ENCODE data around the gene NEBL. TPM values are rescaled to one million over a fixed set of nuclear protein-coding genes. Genes with fewer than 3 reads are reported as not detected.

Gene NEBL
- total RNA-seq, 1 experiment from 2014 or later, result 11.5 TPM

DNA sequence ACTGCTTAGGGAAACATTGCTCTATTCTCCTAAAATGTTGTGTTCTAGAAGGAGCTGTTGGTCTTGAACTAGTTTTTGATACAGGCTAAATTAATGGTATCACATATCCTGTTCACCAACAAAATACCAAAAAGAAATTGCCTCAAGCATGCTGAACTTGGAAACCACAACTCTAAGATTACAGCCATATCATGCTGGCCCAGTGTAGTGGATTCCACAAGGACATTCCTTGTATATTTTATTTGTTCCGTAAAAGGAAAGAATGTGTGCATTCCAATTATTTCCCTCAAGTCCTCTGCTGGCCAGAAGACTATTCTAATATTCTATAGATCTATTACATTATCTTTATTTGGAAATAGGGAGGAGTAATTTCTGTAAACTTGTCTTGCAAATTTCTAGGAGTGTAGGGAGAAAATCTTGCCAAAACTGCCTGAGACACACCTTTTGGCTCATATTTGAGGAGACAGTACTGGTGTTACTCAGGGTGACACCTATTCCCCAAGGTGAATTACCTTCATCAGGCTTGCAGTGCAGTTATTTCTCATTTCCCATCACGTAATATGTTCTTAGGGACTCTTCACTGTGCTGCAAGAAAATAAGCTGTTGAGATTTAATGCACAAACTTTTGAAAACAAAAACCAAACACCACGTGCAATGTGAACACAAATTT is 1.9 kb upstream of the NEBL start:
- Histone ChIP-seq H3K4me1 (ENCODE audit: insufficient read depth, low read length, poor library complexity, severe bottlenecking) (no peaks in the 10 kb centered on the region), H3K27ac (ENCODE audit: low read depth, low read length, poor library complexity, severe bottlenecking) (no peak overlapping the region), H3K36me3 (ENCODE audit: insufficient read depth, low read length, poor library complexity, severe bottlenecking) (no peaks in the 10 kb centered on the region), H3K27me3 (replicated peaks; ENCODE audit: insufficient read depth, low read depth, low read length, poor library complexity) (no peaks in the 10 kb centered on the region), H3K4me3 (ENCODE audit: low read depth, low read length, poor library complexity, severe bottlenecking) (no peak overlapping the region), H3K9me3 (ENCODE audit: low read depth, low read length, poor library complexity, severe bottlenecking) (no peaks in the 10 kb centered on the region)
- intact Hi-C loops (cut with micrococcal nuclease; ENCODE audit: unreplicated experiment), result no loop called here
- no TSS peak for BruUV-seq (replicated peaks)
- DNase-seq (ENCODE audit: low spot score), result no peak
- CTCF ChIA-PET, result no interaction called here
- POLR2A ChIA-PET (ENCODE audit: low non-redundant PET), result interaction anchor here (0.6 kb wide), 1 partner anchor 65 kb away, joined by 3 read pairs; no protein-coding TSS in a partner anchor
- TF ChIP-seq EZH2 (IDR thresholded peaks at IDR 0.05; ENCODE audit: borderline replicate concordance, low read depth, low read length, poor library complexity, severe bottlenecking) (no peak), CTCF (conservative IDR thresholded peaks at IDR 0.05; ENCODE audit: low read depth, low read length) (no peak)

DNA sequence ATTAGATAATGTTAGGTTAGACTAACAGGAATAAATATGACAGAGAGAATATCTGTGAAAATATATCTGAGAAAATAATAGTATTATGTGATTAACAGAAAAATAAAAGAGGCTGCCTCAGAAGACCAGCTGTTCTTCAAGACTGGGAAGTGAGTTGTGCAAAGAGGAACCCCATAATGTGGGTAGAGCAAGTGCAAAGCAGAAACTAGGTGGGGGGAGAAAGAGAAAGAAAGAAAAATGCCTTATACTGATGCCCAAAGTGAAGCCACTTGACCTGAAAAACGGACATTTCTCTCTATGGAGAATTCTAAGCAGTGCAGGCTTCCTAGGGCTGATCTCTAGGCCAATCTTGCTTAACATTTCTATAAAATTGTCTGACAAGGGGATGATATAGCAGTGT is 3.8 kb downstream of the NEBL start:
- no peak overlapping the region for H3K27ac ChIP-seq (ENCODE audit: low read depth, low read length, poor library complexity, severe bottlenecking)
- TF ChIP-seq EZH2 (IDR thresholded peaks at IDR 0.05; ENCODE audit: borderline replicate concordance, low read depth, low read length, poor library complexity, severe bottlenecking) (no peak), CTCF (conservative IDR thresholded peaks at IDR 0.05; ENCODE audit: low read depth, low read length) (no peak)
- intact Hi-C loops (cut with micrococcal nuclease; ENCODE audit: unreplicated experiment), result no loop called here
- DNase-seq (ENCODE audit: low spot score), result no peak
- H3K9me3 ChIP-seq (ENCODE audit: low read depth, low read length, poor library complexity, severe bottlenecking), result no peaks in the 10 kb centered on the region
- H3K27me3 ChIP-seq (replicated peaks; ENCODE audit: insufficient read depth, low read depth, low read length, poor library complexity), result no peaks in the 10 kb centered on the region
- H3K4me1 ChIP-seq (ENCODE audit: insufficient read depth, low read length, poor library complexity, severe bottlenecking), result peaks cover 8% of the 10 kb centered on the region
- H3K36me3 ChIP-seq (ENCODE audit: insufficient read depth, low read length, poor library complexity, severe bottlenecking), result no peaks in the 10 kb centered on the region
- CTCF ChIA-PET, result no interaction called here
- H3K4me3 ChIP-seq (ENCODE audit: low read depth, low read length, poor library complexity, severe bottlenecking), result no peak overlapping the region
- POLR2A ChIA-PET (ENCODE audit: low non-redundant PET), result no interaction called here
- no TSS peak for BruUV-seq (replicated peaks)

GRCh38 chr10:20892796-20893195 is 4.3 kb downstream of the NEBL start:
- no peak for DNase-seq (ENCODE audit: low spot score)
- Histone ChIP-seq H3K4me1 (ENCODE audit: insufficient read depth, low read length, poor library complexity, severe bottlenecking) (peaks cover 9% of the 10 kb centered on the region), H3K27me3 (replicated peaks; ENCODE audit: insufficient read depth, low read depth, low read length, poor library complexity) (no peaks in the 10 kb centered on the region), H3K36me3 (ENCODE audit: insufficient read depth, low read length, poor library complexity, severe bottlenecking) (no peaks in the 10 kb centered on the region), H3K9me3 (ENCODE audit: low read depth, low read length, poor library complexity, severe bottlenecking) (no peaks in the 10 kb centered on the region), H3K27ac (ENCODE audit: low read depth, low read length, poor library complexity, severe bottlenecking) (no peak overlapping the region), H3K4me3 (ENCODE audit: low read depth, low read length, poor library complexity, severe bottlenecking) (no peak overlapping the region)
- TF ChIP-seq CTCF (conservative IDR thresholded peaks at IDR 0.05; ENCODE audit: low read depth, low read length) (no peak), EZH2 (IDR thresholded peaks at IDR 0.05; ENCODE audit: borderline replicate concordance, low read depth, low read length, poor library complexity, severe bottlenecking) (no peak)
- POLR2A ChIA-PET (ENCODE audit: low non-redundant PET), result no interaction called here
- CTCF ChIA-PET, result no interaction called here
- intact Hi-C loops (cut with micrococcal nuclease; ENCODE audit: unreplicated experiment), result no loop called here
- BruUV-seq (replicated peaks), result no TSS peak

All from A673 (cell line).